Spinal cord (tissue), 10 donors: ENCODE data around the gene USHBP1. TPM values are rescaled to one million over a fixed set of nuclear protein-coding genes. Genes with fewer than 3 reads are reported as not detected.
A peak's percentile ranks its signal among the peaks of the same experiment; 100 is the strongest.

Source experiments
- DNase-seq, 6 donors: peaks; one replicate each; pipeline versions ENCODE4 v3.0.0 to v3.0.0-alpha.2; 2013 to 2015; ENCODE audit warnings: low spot score in 6 of 6, low read depth in 4 of 6
- H3K27ac ChIP-seq: one replicate; pipeline ENCODE4 v1.5.1; 2013; ENCODE audit warnings: low read depth, low read length, control low read depth
- H3K27me3 ChIP-seq: one replicate; pipeline ENCODE4 v1.6.1; 2013; ENCODE audit warnings: low read length; ENCODE audit not compliant: control insufficient read depth, insufficient read depth
- H3K36me3 ChIP-seq: one replicate; pipeline ENCODE4 v1.6.1; 2013; ENCODE audit warnings: low read length; ENCODE audit not compliant: control insufficient read depth, insufficient read depth
- H3K4me1 ChIP-seq: one replicate; pipeline ENCODE4 v1.6.1; 2013; ENCODE audit warnings: low read length; ENCODE audit not compliant: control insufficient read depth, insufficient read depth
- H3K4me3 ChIP-seq: one replicate; pipeline ENCODE4 v1.5.1; 2013; ENCODE audit warnings: low read depth, low read length, control low read depth
- H3K9me3 ChIP-seq: one replicate; pipeline ENCODE4 v1.6.1; 2013; ENCODE audit warnings: low read length; ENCODE audit not compliant: control insufficient read depth, insufficient read depth
- WGBS: methylation state at CpG from one replicate; pipeline ENCODE4 v1.1.5; 2013; ENCODE audit warnings: missing lambda C conversion rate; ENCODE audit not compliant: insufficient coverage; 5-methylcytosine and 5-hydroxymethylcytosine counted together
- polyA plus RNA-seq, 2 donors: library from polyadenylated mRNA; unstranded; fragments of 120-200 nt; gene quantifications; one replicate each; pipeline ENCODE4 v1.2.1, GENCODE V29; 2013; ENCODE audit not compliant: insufficient read length in 2 of 2
- total RNA-seq, 2 donors: library from RNA; depleted of rRNA in 1 of 2; stranded (reverse); fragments of 120-200 nt in 1 of 2; fragments of >200 nt in 1 of 2; gene quantifications; one replicate each; pipeline versions ENCODE4 v1.2.3 to v1.2.4, GENCODE V29; 2013 to 2014
- donor health status: healthy.

The USHBP1 gene
- total and polyA plus RNA-seq, 4 donors, result 2.1 to 5.5 (median 4.2) TPM

- DNase-seq, result no peak
- H3K4me1 ChIP-seq, result peaks cover 18% of the 10 kb centered on the region
- H3K27ac ChIP-seq, result peak overlapping the region; percentile 40
- H3K36me3 ChIP-seq, result peaks cover 30% of the 10 kb centered on the region
- whole genome bisulfite sequencing, result 60% methylated on average over 1 of the region's 12 CpGs
- no peaks in the 10 kb centered on the region for H3K27me3 ChIP-seq
- no peak overlapping the region for H3K4me3 ChIP-seq
- no peaks in the 10 kb centered on the region for H3K9me3 ChIP-seq
Observed at GRCh38 chr19:17266589-17266974, 2.0 kb upstream of the USHBP1 start.

GRCh38 chr19:17266026-17266425 lies 1.5 kb upstream of the USHBP1 start:
- H3K4me3 ChIP-seq, result no peak overlapping the region
- peaks cover 18% of the 10 kb centered on the region for H3K4me1 ChIP-seq
- WGBS, result 100% methylated on average over 1 of the region's 7 CpGs
- peaks cover 25% of the 10 kb centered on the region for H3K36me3 ChIP-seq
- no peaks in the 10 kb centered on the region for H3K9me3 ChIP-seq
- DNase-seq, result no peak
- no peaks in the 10 kb centered on the region for H3K27me3 ChIP-seq
- H3K27ac ChIP-seq, result no peak overlapping the region

GRCh38 chr19:17263712-17264640 lies 569 bp downstream of the USHBP1 start:
- H3K4me3 ChIP-seq, result no peak overlapping the region
- peaks cover 16% of the 10 kb centered on the region for H3K4me1 ChIP-seq
- no peak overlapping the region for H3K27ac ChIP-seq
- no peak for DNase-seq
- peaks cover 8% of the 10 kb centered on the region for H3K36me3 ChIP-seq
- H3K9me3 ChIP-seq, result peaks cover 2% of the 10 kb centered on the region
- no peaks in the 10 kb centered on the region for H3K27me3 ChIP-seq
- 89% methylated on average over 14 of the region's 23 CpGs for WGBS

GRCh38 chr19:17262557-17262956 lies 2.0 kb downstream of the USHBP1 start:
- no peaks in the 10 kb centered on the region for H3K27me3 ChIP-seq
- H3K36me3 ChIP-seq, result peaks cover 3% of the 10 kb centered on the region
- WGBS, result 59% methylated on average over 16 of the region's 16 CpGs
- H3K27ac ChIP-seq, result no peak overlapping the region
- H3K4me1 ChIP-seq, result peaks cover 4% of the 10 kb centered on the region
- H3K4me3 ChIP-seq, result no peak overlapping the region
- DNase-seq, result no peak
- H3K9me3 ChIP-seq, result peaks cover 2% of the 10 kb centered on the region

- Histone ChIP-seq H3K36me3 (peaks cover 3% of the 10 kb centered on the region), H3K4me1 (no peaks in the 10 kb centered on the region), H3K9me3 (peaks cover 2% of the 10 kb centered on the region), H3K27me3 (no peaks in the 10 kb centered on the region), H3K27ac (no peak overlapping the region), H3K4me3 (no peak overlapping the region)
- DNase-seq, result peak in 2 of 6 donors; percentile 66 to 72
- 18% methylated on average over 14 of the region's 15 CpGs for WGBS
Observed at GRCh38 chr19:17260842-17261325, 3.7 kb downstream of the USHBP1 start.

- no peak for DNase-seq
- WGBS, result no CpG with 5 or more reads among the region's 1 CpG
- H3K9me3 ChIP-seq, result peaks cover 2% of the 10 kb centered on the region
- no peak overlapping the region for H3K4me3 ChIP-seq
- no peak overlapping the region for H3K27ac ChIP-seq
- H3K27me3 ChIP-seq, result no peaks in the 10 kb centered on the region
- H3K4me1 ChIP-seq, result no peaks in the 10 kb centered on the region
- peaks cover 3% of the 10 kb centered on the region for H3K36me3 ChIP-seq
Observed at GRCh38 chr19:17259934-17260333, 4.6 kb downstream of the USHBP1 start.

- peaks cover 3% of the 10 kb centered on the region for H3K36me3 ChIP-seq
- no peak overlapping the region for H3K27ac ChIP-seq
- peaks cover 2% of the 10 kb centered on the region for H3K9me3 ChIP-seq
- no peaks in the 10 kb centered on the region for H3K4me1 ChIP-seq
- no peak overlapping the region for H3K4me3 ChIP-seq
- DNase-seq, result no peak
- 92% methylated on average over 6 of the region's 9 CpGs for WGBS
- H3K27me3 ChIP-seq, result no peaks in the 10 kb centered on the region
Observed at GRCh38 chr19:17259118-17259780, 5.3 kb downstream of the USHBP1 start.

- 73% methylated on average over 3 of the region's 3 CpGs for WGBS
- Histone ChIP-seq H3K4me1 (no peaks in the 10 kb centered on the region), H3K36me3 (no peaks in the 10 kb centered on the region), H3K27me3 (no peaks in the 10 kb centered on the region), H3K4me3 (no peak overlapping the region), H3K9me3 (peaks cover 2% of the 10 kb centered on the region), H3K27ac (no peak overlapping the region)
- DNase-seq, result no peak
Observed at GRCh38 chr19:17256130-17256529, 8.4 kb downstream of the USHBP1 start.

- peaks cover 2% of the 10 kb centered on the region for H3K9me3 ChIP-seq
- H3K27ac ChIP-seq, result no peak overlapping the region
- WGBS, result 55% methylated on average over 14 of the region's 18 CpGs
- DNase-seq, result no peak
- H3K36me3 ChIP-seq, result no peaks in the 10 kb centered on the region
- no peaks in the 10 kb centered on the region for H3K4me1 ChIP-seq
- H3K4me3 ChIP-seq, result no peak overlapping the region
- H3K27me3 ChIP-seq, result no peaks in the 10 kb centered on the region
Observed at GRCh38 chr19:17255150-17255621, 9.4 kb downstream of the USHBP1 start.
